ENCODE results near the gene RPTN. TPM values are rescaled to one million over a fixed set of nuclear protein-coding genes. Genes with fewer than 3 reads are reported as not detected.

RPTN gene
- total RNA-seq, 1 experiment from 2014 or later, result not detected

GRCh38 chr1:152167835-152168534, 9.0 kb upstream of the RPTN start:
- CTCF ChIA-PET, result no interaction called here
- BruUV-seq (replicated peaks), result no TSS peak
- H3K9me3 Mint-ChIP-seq (ENCODE audit: low read depth, unreplicated experiment), result no peaks in the 10 kb centered on the region
- TF ChIP-seq CTCF (IDR thresholded peaks at IDR 0.05; ENCODE audit: unreplicated experiment), result no peak
- peaks cover 34% of the 10 kb centered on the region for H3K4me1 Mint-ChIP-seq (ENCODE audit: low read depth, unreplicated experiment)
- H3K36me3 Mint-ChIP-seq (ENCODE audit: insufficient read depth, unreplicated experiment), result no peaks in the 10 kb centered on the region
- H3K4me3 Mint-ChIP-seq (ENCODE audit: low read depth, unreplicated experiment), result no peak overlapping the region
- H3K27me3 Mint-ChIP-seq (ENCODE audit: unreplicated experiment), result peaks cover 37% of the 10 kb centered on the region
- DNase-seq, result peak; percentile 58
- intact Hi-C loops (cut with micrococcal nuclease; ENCODE audit: unreplicated experiment), result no loop called here
- H3K27ac Mint-ChIP-seq (ENCODE audit: unreplicated experiment), result no peak overlapping the region

- H3K4me1 Mint-ChIP-seq (ENCODE audit: low read depth, unreplicated experiment), result peaks cover 34% of the 10 kb centered on the region
- intact Hi-C loops (cut with micrococcal nuclease; ENCODE audit: unreplicated experiment), result no loop called here
- no peak overlapping the region for H3K27ac Mint-ChIP-seq (ENCODE audit: unreplicated experiment)
- no peak for TF ChIP-seq CTCF (IDR thresholded peaks at IDR 0.05; ENCODE audit: unreplicated experiment)
- H3K36me3 Mint-ChIP-seq (ENCODE audit: insufficient read depth, unreplicated experiment), result no peaks in the 10 kb centered on the region
- no TSS peak for BruUV-seq (replicated peaks)
- peaks cover 26% of the 10 kb centered on the region for H3K27me3 Mint-ChIP-seq (ENCODE audit: unreplicated experiment)
- DNase-seq, result no peak
- H3K4me3 Mint-ChIP-seq (ENCODE audit: low read depth, unreplicated experiment), result no peak overlapping the region
- no peaks in the 10 kb centered on the region for H3K9me3 Mint-ChIP-seq (ENCODE audit: low read depth, unreplicated experiment)
- CTCF ChIA-PET, result no interaction called here
Observed at GRCh38 chr1:152166966-152167365, 7.9 kb upstream of the RPTN start.

- peaks cover 25% of the 10 kb centered on the region for H3K27me3 Mint-ChIP-seq (ENCODE audit: unreplicated experiment)
- H3K4me3 Mint-ChIP-seq (ENCODE audit: low read depth, unreplicated experiment), result no peak overlapping the region
- TF ChIP-seq CTCF (IDR thresholded peaks at IDR 0.05; ENCODE audit: unreplicated experiment), result no peak
- CTCF ChIA-PET, result interaction anchor here (1.1 kb wide), 1 partner anchor 14 kb away, joined by 3 read pairs; no protein-coding TSS in a partner anchor
- no peaks in the 10 kb centered on the region for H3K36me3 Mint-ChIP-seq (ENCODE audit: insufficient read depth, unreplicated experiment)
- no TSS peak for BruUV-seq (replicated peaks)
- no peak overlapping the region for H3K27ac Mint-ChIP-seq (ENCODE audit: unreplicated experiment)
- DNase-seq, result no peak
- H3K9me3 Mint-ChIP-seq (ENCODE audit: low read depth, unreplicated experiment), result no peaks in the 10 kb centered on the region
- H3K4me1 Mint-ChIP-seq (ENCODE audit: low read depth, unreplicated experiment), result peaks cover 34% of the 10 kb centered on the region
- intact Hi-C loops (cut with micrococcal nuclease; ENCODE audit: unreplicated experiment), result no loop called here
Observed at GRCh38 chr1:152165286-152166077, 6.5 kb upstream of the RPTN start.

GRCh38 chr1:152164517-152165136, 5.6 kb upstream of the RPTN start:
- Mint-ChIP-seq H3K27ac (ENCODE audit: unreplicated experiment) (no peak overlapping the region), H3K4me3 (ENCODE audit: low read depth, unreplicated experiment) (no peak overlapping the region), H3K4me1 (ENCODE audit: low read depth, unreplicated experiment) (peaks cover 34% of the 10 kb centered on the region), H3K36me3 (ENCODE audit: insufficient read depth, unreplicated experiment) (no peaks in the 10 kb centered on the region), H3K9me3 (ENCODE audit: low read depth, unreplicated experiment) (no peaks in the 10 kb centered on the region), H3K27me3 (ENCODE audit: unreplicated experiment) (peaks cover 29% of the 10 kb centered on the region)
- intact Hi-C loops (cut with micrococcal nuclease; ENCODE audit: unreplicated experiment), result no loop called here
- no peak for TF ChIP-seq CTCF (IDR thresholded peaks at IDR 0.05; ENCODE audit: unreplicated experiment)
- CTCF ChIA-PET, result interaction anchor here (1.1 kb wide), 1 partner anchor 15 kb away, joined by 3 read pairs; no protein-coding TSS in a partner anchor
- BruUV-seq (replicated peaks), result no TSS peak
- DNase-seq, result peak; percentile 15
